Tibial artery (tissue), 4 donors: Measurements from ENCODE around the gene TNFAIP3.

Experiments
- DNase-seq, 2 donors: peaks; one replicate each; pipeline ENCODE4 v3.0.0-alpha.2; 2019
- H3K27ac ChIP-seq, 2 donors: fragments of 200-600 bp; sonication (generic) in 1 of 2; 1 replicate in 1 of 2; 2 replicates in 1 of 2; pipeline ENCODE4 v1.5.1; 2018 to 2019; ENCODE audit warnings: mild to moderate bottlenecking in 1 of 2
- H3K27me3 ChIP-seq, 2 donors: fragments of 200-600 bp; sonication (generic) in 1 of 2; one replicate each; pipeline versions ENCODE4 v1.5.1 to v1.6.0; 2016 to 2019
- H3K36me3 ChIP-seq, 3 donors: fragments of 200-600 bp; sonication (generic) in 2 of 3; one replicate each; pipeline ENCODE4 v1.5.1; 2016 to 2019; ENCODE audit warnings: mild to moderate bottlenecking in 2 of 3
- H3K4me1 ChIP-seq, 4 donors: fragments of 200-600 bp; sonication (generic) in 2 of 4; 1 replicate in 3 of 4; 2 replicates in 1 of 4; pipeline ENCODE4 v1.5.1; 2016 to 2019
- H3K4me3 ChIP-seq, 2 donors: fragments of 200-600 bp; sonication (generic) in 1 of 2; 1 replicate in 1 of 2; 2 replicates in 1 of 2; pipeline ENCODE4 v1.5.1; 2018 to 2019; ENCODE audit warnings: mild to moderate bottlenecking in 2 of 2
- H3K9me3 ChIP-seq, 3 donors: fragments of 200-600 bp; sonication (generic) in 1 of 3; one replicate each; pipeline ENCODE4 v1.5.1; 2016 to 2019
- intact Hi-C: fragments of 100-400 bp; cut with DNase I; formaldehyde crosslinking; loops from one replicate; pipeline ENCODE4 v1.15.0; 2023; ENCODE audit warnings: low total_unique reads
- TF ChIP-seq, protein P1 (sequence below), 2 experiments: fragments of 200-600 bp in 1 of 2; fragments of 450-650 bp in 1 of 2; IDR thresholded peaks; one replicate each; pipeline ENCODE4 v1.5.1; 2017 to 2019; ENCODE audit warnings: antibody characterized with exemption in 2 of 2, mild to moderate bottlenecking in 1 of 2, moderate library complexity in 1 of 2

Gene TNFAIP3

DNA sequence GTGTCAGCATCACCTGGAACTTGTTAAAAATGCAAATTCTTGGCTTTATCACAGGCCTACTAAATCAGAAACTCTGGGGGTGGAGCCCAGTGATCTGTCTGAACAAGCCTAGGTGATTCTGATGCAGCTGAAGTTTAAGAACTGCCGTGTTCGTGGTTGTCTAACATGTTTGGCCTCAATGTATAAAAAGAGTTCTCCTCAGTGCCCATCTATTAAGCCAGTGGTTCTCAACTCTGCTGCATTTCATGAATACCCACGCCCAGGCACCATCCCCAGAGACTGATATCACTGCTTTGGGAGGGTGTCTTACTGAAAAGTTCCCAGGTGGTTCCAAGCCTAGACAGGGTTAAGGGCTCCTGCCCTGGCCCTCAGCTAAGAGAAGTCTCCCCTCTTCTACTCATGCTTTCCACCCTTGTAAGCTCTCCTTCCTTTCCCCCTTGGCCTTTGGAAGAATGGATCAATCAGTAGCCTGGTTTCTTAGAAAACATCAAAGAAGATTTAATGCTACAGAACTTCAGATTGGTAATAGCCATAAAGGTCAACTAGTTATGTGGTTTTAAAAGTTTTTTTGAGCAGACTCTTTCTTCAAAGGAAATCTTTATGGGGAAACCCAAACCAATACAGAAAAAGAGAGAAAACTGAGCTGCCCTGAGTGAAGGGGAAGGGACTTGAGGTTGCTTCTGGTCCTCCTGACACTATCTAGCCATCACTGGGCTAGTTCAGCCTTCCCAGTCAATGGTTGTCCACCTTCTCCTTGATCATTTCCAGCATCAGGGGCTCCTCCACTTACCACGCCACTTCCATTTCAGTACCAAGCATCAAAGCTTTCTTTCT is 38.9 kb upstream of the TNFAIP3 start:
- H3K4me3 ChIP-seq: no peak overlapping the region
- TF ChIP-seq, protein P1, sequence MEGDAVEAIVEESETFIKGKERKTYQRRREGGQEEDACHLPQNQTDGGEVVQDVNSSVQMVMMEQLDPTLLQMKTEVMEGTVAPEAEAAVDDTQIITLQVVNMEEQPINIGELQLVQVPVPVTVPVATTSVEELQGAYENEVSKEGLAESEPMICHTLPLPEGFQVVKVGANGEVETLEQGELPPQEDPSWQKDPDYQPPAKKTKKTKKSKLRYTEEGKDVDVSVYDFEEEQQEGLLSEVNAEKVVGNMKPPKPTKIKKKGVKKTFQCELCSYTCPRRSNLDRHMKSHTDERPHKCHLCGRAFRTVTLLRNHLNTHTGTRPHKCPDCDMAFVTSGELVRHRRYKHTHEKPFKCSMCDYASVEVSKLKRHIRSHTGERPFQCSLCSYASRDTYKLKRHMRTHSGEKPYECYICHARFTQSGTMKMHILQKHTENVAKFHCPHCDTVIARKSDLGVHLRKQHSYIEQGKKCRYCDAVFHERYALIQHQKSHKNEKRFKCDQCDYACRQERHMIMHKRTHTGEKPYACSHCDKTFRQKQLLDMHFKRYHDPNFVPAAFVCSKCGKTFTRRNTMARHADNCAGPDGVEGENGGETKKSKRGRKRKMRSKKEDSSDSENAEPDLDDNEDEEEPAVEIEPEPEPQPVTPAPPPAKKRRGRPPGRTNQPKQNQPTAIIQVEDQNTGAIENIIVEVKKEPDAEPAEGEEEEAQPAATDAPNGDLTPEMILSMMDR (IDR thresholded peaks at IDR 0.05): no peak

DNA sequence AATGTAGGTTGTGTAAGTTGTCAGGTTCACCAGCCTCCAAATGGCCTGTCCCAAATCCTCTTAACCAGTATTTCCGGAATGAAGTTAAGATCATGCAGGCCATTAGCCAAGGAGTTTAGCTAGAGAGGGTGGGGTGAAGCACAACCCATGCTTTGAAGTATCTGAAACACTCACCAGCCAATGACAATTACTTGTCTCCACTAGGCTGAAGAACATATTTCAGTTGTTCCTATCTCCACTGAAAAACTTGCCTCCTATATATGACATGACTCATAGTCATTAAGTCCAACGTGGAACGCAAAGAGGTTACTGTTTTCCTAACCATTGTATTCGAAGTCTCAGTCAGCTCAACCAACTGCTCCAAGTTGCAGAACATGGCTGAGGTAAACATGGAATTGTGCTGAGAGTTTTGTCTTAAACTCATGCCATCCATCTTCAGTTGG is 37.4 kb upstream of the TNFAIP3 start:
- no peak for DNase-seq
- H3K36me3 ChIP-seq: no peaks in the 10 kb centered on the region
- intact Hi-C loops: no loop called here
- no peaks in the 10 kb centered on the region for H3K27me3 ChIP-seq
- H3K4me1 ChIP-seq: no peaks in the 10 kb centered on the region
- H3K27ac ChIP-seq: no peak overlapping the region
- no peaks in the 10 kb centered on the region for H3K9me3 ChIP-seq
- no peak overlapping the region for H3K4me3 ChIP-seq
- TF ChIP-seq, protein P1 (IDR thresholded peaks at IDR 0.05): no peak

More for the DNA sequence above, 38.9 kb upstream of the TNFAIP3 start:
- Histone ChIP-seq H3K27me3 (no peaks in the 10 kb centered on the region), H3K9me3 (no peaks in the 10 kb centered on the region), H3K4me1 (peaks cover 0 to 6% (median 0%) of the 10 kb centered on the region in 4 donors), H3K27ac (no peak overlapping the region), H3K36me3 (no peaks in the 10 kb centered on the region)
- no peak for DNase-seq
- intact Hi-C loops: no loop called here

DNA sequence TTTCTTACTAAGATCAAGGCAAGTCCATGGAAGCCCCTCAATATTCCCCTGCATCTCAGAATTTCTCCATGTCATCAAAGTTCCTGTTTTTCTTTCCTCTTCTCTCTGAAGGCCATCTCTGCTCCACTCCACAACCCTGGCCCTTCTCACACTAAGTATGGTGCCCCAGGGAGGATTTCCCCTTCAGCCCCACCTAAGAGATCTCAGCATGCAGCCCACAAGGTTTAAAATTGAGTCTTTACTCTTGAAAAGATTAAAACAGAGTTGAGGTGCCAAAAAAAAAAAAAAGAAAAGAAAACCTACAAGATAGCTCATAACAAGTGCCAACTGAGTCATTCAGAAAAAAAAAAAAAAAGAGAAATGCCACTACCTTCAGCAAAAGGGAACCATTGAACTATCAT is 36.5 kb upstream of the TNFAIP3 start:
- H3K4me1 ChIP-seq: no peaks in the 10 kb centered on the region
- no peaks in the 10 kb centered on the region for H3K27me3 ChIP-seq
- TF ChIP-seq, protein P1 (IDR thresholded peaks at IDR 0.05): no peak
- H3K36me3 ChIP-seq: no peaks in the 10 kb centered on the region
- no peaks in the 10 kb centered on the region for H3K9me3 ChIP-seq
- H3K27ac ChIP-seq: no peak overlapping the region
- no peak for DNase-seq
- no peak overlapping the region for H3K4me3 ChIP-seq
- intact Hi-C loops: no loop called here

DNA sequence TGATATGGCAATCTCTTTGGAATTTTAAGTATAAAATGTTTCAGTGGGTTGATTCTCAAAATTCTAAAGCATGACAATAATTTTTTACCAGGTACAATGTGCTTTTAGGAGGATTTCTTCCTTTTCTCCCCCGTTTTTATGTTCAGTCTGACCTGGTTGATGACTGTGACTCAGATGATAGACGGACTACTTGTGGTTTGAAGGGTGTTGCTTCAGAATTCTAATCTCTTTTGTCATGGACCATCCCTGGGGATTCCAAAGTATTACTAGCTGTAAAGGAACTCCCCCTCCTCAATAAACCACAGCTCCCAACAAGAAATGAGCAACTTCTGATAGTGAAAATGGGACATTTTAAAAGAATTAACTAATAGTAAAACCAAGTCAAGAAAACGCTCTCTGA is 34.9 kb upstream of the TNFAIP3 start:
- Histone ChIP-seq H3K9me3 (no peaks in the 10 kb centered on the region), H3K27me3 (no peaks in the 10 kb centered on the region), H3K4me3 (no peak overlapping the region), H3K36me3 (no peaks in the 10 kb centered on the region), H3K27ac (no peak overlapping the region), H3K4me1 (no peaks in the 10 kb centered on the region)
- intact Hi-C loops: no loop called here
- TF ChIP-seq, protein P1 (IDR thresholded peaks at IDR 0.05): no peak
- no peak for DNase-seq

DNA sequence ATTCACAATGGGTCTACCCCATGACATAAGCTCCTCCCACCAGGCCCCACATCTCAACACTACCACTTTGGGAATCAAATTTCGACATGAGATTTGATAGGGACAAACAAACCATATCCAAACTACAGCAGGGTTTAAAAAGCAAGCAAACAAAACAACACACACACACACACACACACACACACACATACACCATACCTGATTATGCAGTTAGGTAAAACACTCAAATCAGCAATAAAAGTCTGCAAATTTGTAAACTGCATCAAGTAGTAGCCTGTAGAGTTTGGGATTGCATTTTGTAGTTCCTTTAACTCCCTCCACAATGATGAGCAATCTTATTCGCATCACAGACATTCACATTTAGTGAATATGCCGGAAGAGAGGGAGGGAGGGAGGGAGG is 32.6 kb upstream of the TNFAIP3 start:
- TF ChIP-seq, protein P1 (IDR thresholded peaks at IDR 0.05): no peak
- H3K27me3 ChIP-seq: no peaks in the 10 kb centered on the region
- H3K36me3 ChIP-seq: no peaks in the 10 kb centered on the region
- no peaks in the 10 kb centered on the region for H3K4me1 ChIP-seq
- intact Hi-C loops: no loop called here
- H3K9me3 ChIP-seq: no peaks in the 10 kb centered on the region
- no peak for DNase-seq
- no peak overlapping the region for H3K27ac ChIP-seq
- no peak overlapping the region for H3K4me3 ChIP-seq
